GM12878 (cell line): ENCODE data around the gene RAD51B. TPM values are rescaled to one million over a fixed set of nuclear protein-coding genes. Genes with fewer than 3 reads are reported as not detected.

Experiments
- ATF2 ChIP-seq: IDR thresholded peaks from 2 replicates; pipeline ENCODE4 v1.6.1; 2012; ENCODE audit warnings: low read length, inconsistent platforms
- CREB1 ChIP-seq: IDR thresholded peaks from 2 replicates; pipeline ENCODE4 v1.6.1; 2012; ENCODE audit warnings: low read depth, mild to moderate bottlenecking, inconsistent platforms
- ETV6 ChIP-seq, 2 experiments: fragments of 450-650 bp in 1 of 2; IDR thresholded peaks in 1 of 2; conservative IDR thresholded peaks in 1 of 2; 2 replicates each; pipeline ENCODE4 v1.6.1; 2014; ENCODE audit warnings: antibody characterized with exemption in 1 of 2, borderline replicate concordance in 1 of 2, low read depth in 1 of 2, mild to moderate bottlenecking in 1 of 2, moderate library complexity in 1 of 2
- EZH2 ChIP-seq: IDR thresholded peaks from 2 replicates; pipeline ENCODE4 v1.6.1; 2012; ENCODE audit warnings: low read depth, mild to moderate bottlenecking, control low read depth, inconsistent platforms, low read length, borderline replicate concordance; ENCODE audit not compliant: control insufficient read depth
- FOXK2 ChIP-seq: fragments of 450-650 bp; IDR thresholded peaks from 2 replicates; pipeline ENCODE4 v1.6.1; 2017; ENCODE audit warnings: mild to moderate bottlenecking, moderate library complexity
- IRF4 ChIP-seq: IDR thresholded peaks from 2 replicates; pipeline ENCODE4 v1.6.1; 2011; ENCODE audit warnings: low read depth, low read length
- KDM1A ChIP-seq: fragments of 200-600 bp; sonication (generic); IDR thresholded peaks from 2 replicates; pipeline ENCODE4 v1.6.1; 2016; ENCODE audit warnings: borderline replicate concordance
- MXI1 ChIP-seq: fragments of 150-350 bp; IDR thresholded peaks from 2 replicates; pipeline ENCODE4 v1.6.1; 2011; ENCODE audit warnings: low read depth, mild to moderate bottlenecking, inconsistent platforms, low read length, improper control_type of control experiment
- PBX3 ChIP-seq: IDR thresholded peaks from 2 replicates; pipeline ENCODE4 v1.6.1; 2011; ENCODE audit warnings: mild to moderate bottlenecking, low read depth, low read length, moderate library complexity; ENCODE audit not compliant: insufficient replicate concordance
- PRDM15 ChIP-seq: fragments of 450-650 bp; formaldehyde crosslinking; IDR thresholded peaks from 2 replicates; pipeline ENCODE4 v1.4.0; 2020; ENCODE audit warnings: mild to moderate bottlenecking, moderate library complexity
- RBBP5 ChIP-seq: fragments of 200-600 bp; sonication (generic); conservative IDR thresholded peaks from 2 replicates; pipeline ENCODE4 v1.6.1; 2016
- SKIL ChIP-seq: fragments of 450-650 bp; IDR thresholded peaks from 2 replicates; pipeline ENCODE4 v1.6.1; 2017; ENCODE audit warnings: mild to moderate bottlenecking, low read depth, inconsistent platforms; ENCODE audit not compliant: poor library complexity, severe bottlenecking
- SREBF2 ChIP-seq: IDR thresholded peaks from 2 replicates; pipeline ENCODE4 v1.6.1; 2012; ENCODE audit warnings: mild to moderate bottlenecking, low read length
- TAF1 ChIP-seq: IDR thresholded peaks from 2 replicates; pipeline ENCODE4 v1.6.1; 2011; ENCODE audit warnings: mild to moderate bottlenecking, low read depth, low read length, borderline replicate concordance
- ZBTB40 ChIP-seq: fragments of 450-650 bp; IDR thresholded peaks from 2 replicates; pipeline ENCODE4 v1.6.1; 2016; ENCODE audit warnings: mild to moderate bottlenecking, moderate library complexity, borderline replicate concordance
- polyA plus RNA-seq, 11 experiments: library from polyadenylated mRNA; depleted of rRNA in 4 of 11; unstranded in 6 of 11; stranded (reverse) in 5 of 11; fragments of >200 nt; fragmentation: Nextera tagmentation in 4 of 11; fragmentation: Illumina TruSeq in 1 of 11; extraction: Ambion mirVana in 4 of 11; extraction: Trizol in 1 of 11; gene quantifications; 1 replicate in 1 of 11; 2 replicates in 10 of 11; pipeline versions ENCODE4 v1.2.1 to v1.2.3, GENCODE V29; 2011 to 2016; ENCODE audit warnings: inconsistent platforms in 2 of 11, missing spikeins in 2 of 11, low read depth in 1 of 11
- total RNA-seq, 4 experiments: library from RNA; depleted of rRNA in 3 of 4; stranded (reverse); fragments of >200 nt in 3 of 4; fragmentation: Illumina TruSeq in 1 of 4; extraction: Trizol in 1 of 4; gene quantifications; 2 replicates each; pipeline versions ENCODE4 v1.2.1 to v1.2.3, GENCODE V29; 2013 to 2021

Gene RAD51B
- total and polyA plus RNA-seq, 10 of the 15 experiments (the other 5 are each of a cell fraction or from before 2014, with no cell fraction given): 9.8 to 26.8 (median 21.3) TPM

- TF ChIP-seq IRF4: no peak
- TF ChIP-seq CREB1: 0 out of 2 replicates have a peak, but pooled peaks have one; percentile 8
- TF ChIP-seq PBX3: no peak
- no peak for TF ChIP-seq SREBF2
- no peak for TF ChIP-seq RBBP5
- TF ChIP-seq ATF2: peak; percentile 92
- TF ChIP-seq KDM1A: no peak
- no peak for TF ChIP-seq MXI1
- TF ChIP-seq ETV6 (conservative IDR thresholded peaks at IDR 0.05 in 1 of 2, IDR thresholded peaks at IDR 0.05 in 1 of 2; ENCODE audit: borderline replicate concordance in 1 of 2, low read depth in 1 of 2): peak in 1 of 2 experiments; percentile 60; a peak in 1 of 4 replicates
- peak; percentile 80 for TF ChIP-seq SKIL
- TF ChIP-seq TAF1: no peak
- no peak for TF ChIP-seq EZH2
- no peak for TF ChIP-seq ZBTB40
- no peak for TF ChIP-seq PRDM15 (CRISPR knock-in tag)
- no peak for TF ChIP-seq FOXK2
Measured at GRCh38 chr14:68306265-68306933, 486.8 kb downstream of the RAD51B start (continued).
